Measurements from ENCODE around the gene LUC7L3. TPM values are rescaled to one million over a fixed set of nuclear protein-coding genes. Genes with fewer than 3 reads are reported as not detected.

LUC7L3 gene
- total and polyA plus RNA-seq, 2 of the 13 experiments (the other 11 are each of a cell fraction or from before 2014, with no cell fraction given): 108 to 120 TPM

DNA sequence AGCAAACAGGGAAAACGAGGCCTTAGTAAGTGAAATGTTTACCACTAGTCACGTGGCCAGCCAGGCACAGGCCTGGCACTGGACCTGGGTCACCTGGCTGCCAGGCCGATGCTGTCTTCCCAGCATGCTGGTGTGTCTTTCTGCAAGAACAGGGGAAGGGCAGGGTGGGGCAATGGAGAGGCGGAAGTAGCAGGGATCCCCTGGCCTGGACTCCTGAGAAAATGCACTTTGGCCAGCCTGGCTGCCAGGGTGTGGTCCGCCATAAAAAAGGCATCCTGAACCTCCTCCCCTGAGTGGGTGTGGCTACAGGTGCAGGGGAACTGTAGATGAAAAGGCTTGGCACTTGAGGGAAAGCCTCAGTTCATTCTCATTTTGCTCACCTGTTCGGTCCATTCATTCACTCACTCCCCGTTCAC lies 49.0 kb downstream of the LUC7L3 start (continued):
- TF ChIP-seq, protein P1, sequence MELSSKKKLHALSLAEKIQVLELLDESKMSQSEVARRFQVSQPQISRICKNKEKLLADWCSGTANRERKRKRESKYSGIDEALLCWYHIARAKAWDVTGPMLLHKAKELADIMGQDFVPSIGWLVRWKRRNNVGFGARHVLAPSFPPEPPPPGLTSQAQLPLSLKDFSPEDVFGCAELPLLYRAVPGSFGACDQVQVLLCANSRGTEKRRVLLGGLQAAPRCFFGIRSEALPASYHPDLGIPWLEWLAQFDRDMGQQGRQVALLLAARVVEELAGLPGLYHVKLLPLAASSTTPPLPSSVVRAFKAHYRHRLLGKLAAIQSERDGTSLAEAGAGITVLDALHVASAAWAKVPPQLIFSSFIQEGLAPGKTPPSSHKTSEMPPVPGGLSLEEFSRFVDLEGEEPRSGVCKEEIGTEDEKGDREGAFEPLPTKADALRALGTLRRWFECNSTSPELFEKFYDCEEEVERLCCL (CRISPR knock-in tag; IDR thresholded peaks at IDR 0.05; ENCODE audit: borderline replicate concordance): no peak
- TF ChIP-seq ZNF569 (CRISPR knock-in tag; IDR thresholded peaks at IDR 0.05; ENCODE audit: borderline replicate concordance): no peak
- TF ChIP-seq ZBTB20 (CRISPR knock-in tag; IDR thresholded peaks at IDR 0.05; ENCODE audit: borderline replicate concordance, low read depth): no peak
- TF ChIP-seq PLRG1 (conservative IDR thresholded peaks at IDR 0.05): no peak
- TF ChIP-seq HMGA1 (CRISPR knock-in tag; conservative IDR thresholded peaks at IDR 0.05): no peak
- TF ChIP-seq KDM4B (CRISPR knock-in tag; IDR thresholded peaks at IDR 0.05): no peak
- no peak for TF ChIP-seq FOXA1 (IDR thresholded peaks at IDR 0.05)
- TF ChIP-seq FOXA1 (CRISPR knock-in tag; IDR thresholded peaks at IDR 0.05): no peak
- peak; percentile 38; the same call in 1 of the 2 replicates for TF ChIP-seq HDAC1 (CRISPR knock-in tag; IDR thresholded peaks at IDR 0.05)
- TF ChIP-seq, protein P2, sequence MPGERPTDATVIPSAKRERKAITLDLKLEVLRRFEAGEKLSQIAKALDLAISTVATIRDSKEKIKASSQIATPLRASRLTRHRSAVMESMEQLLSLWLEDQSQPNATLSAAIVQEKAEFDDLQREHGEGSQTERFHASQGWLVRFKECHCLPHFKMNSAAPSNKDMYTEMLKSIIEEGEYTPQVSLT (CRISPR knock-in tag; IDR thresholded peaks at IDR 0.05; ENCODE audit: borderline replicate concordance, low read depth): no peak
- no peak for TF ChIP-seq BRCA1 (CRISPR knock-in tag; IDR thresholded peaks at IDR 0.05)
- TF ChIP-seq FOXK1 (CRISPR knock-in tag; IDR thresholded peaks at IDR 0.05; ENCODE audit: borderline replicate concordance, low read depth): no peak
- TF ChIP-seq LCORL (IDR thresholded peaks at IDR 0.05): no peak
- TF ChIP-seq LCORL (CRISPR knock-in tag; IDR thresholded peaks at IDR 0.05): 0 out of 2 replicates have a peak, but pooled peaks have one; percentile 55
- no peak for TF ChIP-seq MBNL3 (CRISPR knock-in tag; conservative IDR thresholded peaks at IDR 0.05)
- TF ChIP-seq, protein P3, sequence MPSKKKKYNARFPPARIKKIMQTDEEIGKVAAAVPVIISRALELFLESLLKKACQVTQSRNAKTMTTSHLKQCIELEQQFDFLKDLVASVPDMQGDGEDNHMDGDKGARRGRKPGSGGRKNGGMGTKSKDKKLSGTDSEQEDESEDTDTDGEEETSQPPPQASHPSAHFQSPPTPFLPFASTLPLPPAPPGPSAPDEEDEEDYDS (CRISPR knock-in tag; IDR thresholded peaks at IDR 0.05): no peak
- TF ChIP-seq ZNF780A (CRISPR knock-in tag; IDR thresholded peaks at IDR 0.05): no peak
- TF ChIP-seq, protein P4, sequence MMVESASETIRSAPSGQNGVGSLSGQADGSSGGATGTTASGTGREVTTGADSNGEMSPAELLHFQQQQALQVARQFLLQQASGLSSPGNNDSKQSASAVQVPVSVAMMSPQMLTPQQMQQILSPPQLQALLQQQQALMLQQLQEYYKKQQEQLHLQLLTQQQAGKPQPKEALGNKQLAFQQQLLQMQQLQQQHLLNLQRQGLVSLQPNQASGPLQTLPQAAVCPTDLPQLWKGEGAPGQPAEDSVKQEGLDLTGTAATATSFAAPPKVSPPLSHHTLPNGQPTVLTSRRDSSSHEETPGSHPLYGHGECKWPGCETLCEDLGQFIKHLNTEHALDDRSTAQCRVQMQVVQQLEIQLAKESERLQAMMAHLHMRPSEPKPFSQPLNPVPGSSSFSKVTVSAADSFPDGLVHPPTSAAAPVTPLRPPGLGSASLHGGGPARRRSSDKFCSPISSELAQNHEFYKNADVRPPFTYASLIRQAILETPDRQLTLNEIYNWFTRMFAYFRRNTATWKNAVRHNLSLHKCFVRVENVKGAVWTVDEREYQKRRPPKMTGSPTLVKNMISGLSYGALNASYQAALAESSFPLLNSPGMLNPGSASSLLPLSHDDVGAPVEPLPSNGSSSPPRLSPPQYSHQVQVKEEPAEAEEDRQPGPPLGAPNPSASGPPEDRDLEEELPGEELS (CRISPR knock-in tag; IDR thresholded peaks at IDR 0.05): no peak
- TF ChIP-seq SRF (IDR thresholded peaks at IDR 0.05; ENCODE audit: low read depth, low read length): no peak
- peak; percentile 25; the same call in 1 of the 2 replicates for TF ChIP-seq ZMYM4 (CRISPR knock-in tag; IDR thresholded peaks at IDR 0.05)
- TF ChIP-seq SSRP1 (CRISPR knock-in tag; IDR thresholded peaks at IDR 0.05): no peak
- no peak for TF ChIP-seq GATAD2A (CRISPR knock-in tag; IDR thresholded peaks at IDR 0.05)
- no peak for TF ChIP-seq ZNF331 (CRISPR knock-in tag; IDR thresholded peaks at IDR 0.05)
- TF ChIP-seq ZNF724P (CRISPR knock-in tag; IDR thresholded peaks at IDR 0.05; ENCODE audit: borderline replicate concordance): no peak
- TF ChIP-seq YEATS4 (CRISPR knock-in tag; IDR thresholded peaks at IDR 0.05; ENCODE audit: borderline replicate concordance): no peak
- peak; percentile 56; the same call in 1 of the 2 replicates for TF ChIP-seq KLF12 (CRISPR knock-in tag; IDR thresholded peaks at IDR 0.05; ENCODE audit: borderline replicate concordance)
- TF ChIP-seq FOXJ3 (CRISPR knock-in tag; IDR thresholded peaks at IDR 0.05; ENCODE audit: borderline replicate concordance): no peak
- TF ChIP-seq ZNF713 (CRISPR knock-in tag; IDR thresholded peaks at IDR 0.05): no peak
- TF ChIP-seq, protein P5, sequence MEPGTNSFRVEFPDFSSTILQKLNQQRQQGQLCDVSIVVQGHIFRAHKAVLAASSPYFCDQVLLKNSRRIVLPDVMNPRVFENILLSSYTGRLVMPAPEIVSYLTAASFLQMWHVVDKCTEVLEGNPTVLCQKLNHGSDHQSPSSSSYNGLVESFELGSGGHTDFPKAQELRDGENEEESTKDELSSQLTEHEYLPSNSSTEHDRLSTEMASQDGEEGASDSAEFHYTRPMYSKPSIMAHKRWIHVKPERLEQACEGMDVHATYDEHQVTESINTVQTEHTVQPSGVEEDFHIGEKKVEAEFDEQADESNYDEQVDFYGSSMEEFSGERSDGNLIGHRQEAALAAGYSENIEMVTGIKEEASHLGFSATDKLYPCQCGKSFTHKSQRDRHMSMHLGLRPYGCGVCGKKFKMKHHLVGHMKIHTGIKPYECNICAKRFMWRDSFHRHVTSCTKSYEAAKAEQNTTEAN (CRISPR knock-in tag; conservative IDR thresholded peaks at IDR 0.05): no peak
- no peak for TF ChIP-seq FOXP1 (IDR thresholded peaks at IDR 0.05)
- TF ChIP-seq FOXP1 (CRISPR knock-in tag; IDR thresholded peaks at IDR 0.05): no peak
